Skeletal muscle tissue (tissue), 4 donors: Measurements from ENCODE around the gene TEX13A. TPM values are rescaled to one million over a fixed set of nuclear protein-coding genes. Genes with fewer than 3 reads are reported as not detected.

Experiments used
- H3K27ac ChIP-seq: one replicate; pipeline ENCODE4 v1.7.0; 2013; ENCODE audit warnings: mild to moderate bottlenecking, low read depth, low read length, inconsistent platforms
- H3K27me3 ChIP-seq, 3 donors: one replicate each; pipeline ENCODE4 v1.7.0; 2013; ENCODE audit warnings: low read length in 3 of 3; ENCODE audit not compliant: control insufficient read depth in 3 of 3, insufficient read depth in 3 of 3
- H3K36me3 ChIP-seq, 3 donors: one replicate each; pipeline ENCODE4 v1.7.0; 2013; ENCODE audit warnings: low read length in 3 of 3; ENCODE audit not compliant: control insufficient read depth in 3 of 3, insufficient read depth in 3 of 3
- H3K4me1 ChIP-seq, 3 donors: one replicate each; pipeline ENCODE4 v1.7.0; 2013; ENCODE audit warnings: low read length in 3 of 3, mild to moderate bottlenecking in 3 of 3; ENCODE audit not compliant: control insufficient read depth in 3 of 3, insufficient read depth in 3 of 3
- H3K4me3 ChIP-seq, 3 donors: one replicate each; pipeline ENCODE4 v1.7.0; 2013; ENCODE audit warnings: low read length in 3 of 3
- H3K9ac ChIP-seq, 3 donors: one replicate each; pipeline ENCODE4 v1.7.0; 2013; ENCODE audit warnings: low read length in 3 of 3, mild to moderate bottlenecking in 3 of 3, moderate library complexity in 2 of 3, low read depth in 1 of 3
- H3K9me3 ChIP-seq, 3 donors: one replicate each; pipeline ENCODE4 v1.7.0; 2013; ENCODE audit warnings: low read length in 3 of 3; ENCODE audit not compliant: control insufficient read depth in 3 of 3
- total RNA-seq: library from RNA; depleted of rRNA; stranded (reverse); fragments of >200 nt; gene quantifications from one replicate; pipeline ENCODE4 v1.2.3, GENCODE V29; 2014
- donor health status: Osteomylitis.

Gene TEX13A
- total RNA-seq, 1 donor from 2014 or later: not detected

DNA sequence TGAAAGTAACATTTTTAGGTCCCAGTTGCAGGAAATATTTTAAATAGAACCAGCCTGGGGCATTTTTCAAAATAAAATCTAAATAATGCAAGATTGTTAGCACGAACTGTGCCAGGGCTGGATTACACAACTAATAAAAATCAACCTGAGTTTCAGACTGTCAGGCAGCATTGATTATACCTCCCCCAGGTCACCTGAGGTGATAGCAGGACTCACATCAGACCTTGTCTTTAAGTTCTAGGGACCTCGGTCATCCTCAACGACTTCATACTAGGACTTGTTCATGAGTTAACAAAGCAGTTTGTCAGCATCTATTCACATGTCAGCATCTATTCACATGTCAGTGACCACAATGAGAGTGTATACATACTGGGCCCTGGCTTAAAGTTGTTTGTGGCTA lies 8.7 kb upstream of the TEX13A start:
- H3K36me3 ChIP-seq: no peaks in the 10 kb centered on the region
- no peaks in the 10 kb centered on the region for H3K27me3 ChIP-seq
- H3K9me3 ChIP-seq: no peaks in the 10 kb centered on the region
- H3K4me3 ChIP-seq: no peak overlapping the region
- no peak overlapping the region for H3K9ac ChIP-seq
- no peak overlapping the region for H3K27ac ChIP-seq
- H3K4me1 ChIP-seq: no peaks in the 10 kb centered on the region

DNA sequence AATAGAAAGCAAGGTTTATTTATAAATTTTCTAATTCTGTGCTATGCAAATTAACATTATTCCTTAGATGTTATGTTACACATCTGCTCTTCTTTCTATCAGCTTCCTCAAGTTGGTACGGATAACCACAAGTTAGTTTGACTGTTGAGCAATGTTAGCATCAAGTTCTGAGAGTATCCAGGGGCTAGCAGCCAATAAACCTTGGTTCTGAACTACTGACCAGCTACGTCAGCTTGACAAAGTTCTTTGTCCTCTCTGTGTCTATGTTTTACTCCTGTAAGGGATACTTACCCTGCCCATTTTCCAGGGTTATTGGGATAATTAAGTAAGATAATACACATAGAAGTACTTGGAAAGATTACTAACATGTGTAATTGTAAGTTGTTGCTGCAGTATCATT lies 8.1 kb upstream of the TEX13A start:
- Histone ChIP-seq H3K36me3 (no peaks in the 10 kb centered on the region), H3K9ac (no peak overlapping the region), H3K4me1 (no peaks in the 10 kb centered on the region), H3K27ac (no peak overlapping the region), H3K27me3 (no peaks in the 10 kb centered on the region), H3K4me3 (no peak overlapping the region), H3K9me3 (no peaks in the 10 kb centered on the region)

DNA sequence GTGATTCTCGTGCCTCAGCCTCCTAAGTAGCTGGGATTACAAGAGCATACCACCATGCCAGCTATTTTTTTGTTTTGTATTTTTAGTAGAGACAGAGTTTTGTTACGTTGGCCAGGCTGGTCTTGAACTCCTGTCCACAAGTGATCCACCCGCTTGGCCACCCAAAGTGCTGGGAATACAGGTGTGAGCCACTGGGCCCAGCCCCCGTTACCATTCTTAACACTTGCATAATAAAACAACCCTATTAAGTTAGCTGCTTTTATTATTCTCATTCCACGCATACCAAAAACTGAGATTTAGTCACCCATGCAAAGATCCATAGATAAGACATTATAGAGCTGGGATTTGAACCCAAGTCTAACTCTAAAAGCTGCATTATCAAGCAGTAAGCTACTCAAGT lies 6.0 kb upstream of the TEX13A start:
- H3K36me3 ChIP-seq: no peaks in the 10 kb centered on the region
- no peaks in the 10 kb centered on the region for H3K27me3 ChIP-seq
- no peak overlapping the region for H3K27ac ChIP-seq
- no peaks in the 10 kb centered on the region for H3K4me1 ChIP-seq
- H3K9ac ChIP-seq: no peak overlapping the region
- H3K4me3 ChIP-seq: no peak overlapping the region
- no peaks in the 10 kb centered on the region for H3K9me3 ChIP-seq

DNA sequence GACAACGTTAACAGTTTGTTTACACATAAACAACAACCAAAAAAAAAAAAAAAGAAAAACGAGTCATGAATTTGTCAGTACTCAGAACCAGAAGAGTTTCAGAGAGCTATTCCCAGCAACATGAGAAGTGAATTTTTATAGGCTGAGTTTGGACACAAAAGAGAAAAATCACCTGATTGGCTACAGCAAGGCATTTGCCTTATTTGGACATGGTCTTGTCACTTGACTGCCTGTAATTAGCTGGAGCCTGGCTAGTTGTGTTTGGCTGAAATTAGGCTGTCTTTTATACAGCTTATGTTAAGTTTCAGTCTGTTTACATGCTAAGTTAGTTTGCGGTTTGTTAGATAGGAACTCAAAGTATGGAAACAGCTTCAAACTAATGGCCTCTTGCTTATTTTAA lies 880 bp upstream of the TEX13A start:
- Histone ChIP-seq H3K27ac (no peak overlapping the region), H3K27me3 (no peaks in the 10 kb centered on the region), H3K4me3 (no peak overlapping the region), H3K4me1 (no peaks in the 10 kb centered on the region), H3K36me3 (no peaks in the 10 kb centered on the region), H3K9me3 (no peaks in the 10 kb centered on the region), H3K9ac (no peak overlapping the region)

DNA sequence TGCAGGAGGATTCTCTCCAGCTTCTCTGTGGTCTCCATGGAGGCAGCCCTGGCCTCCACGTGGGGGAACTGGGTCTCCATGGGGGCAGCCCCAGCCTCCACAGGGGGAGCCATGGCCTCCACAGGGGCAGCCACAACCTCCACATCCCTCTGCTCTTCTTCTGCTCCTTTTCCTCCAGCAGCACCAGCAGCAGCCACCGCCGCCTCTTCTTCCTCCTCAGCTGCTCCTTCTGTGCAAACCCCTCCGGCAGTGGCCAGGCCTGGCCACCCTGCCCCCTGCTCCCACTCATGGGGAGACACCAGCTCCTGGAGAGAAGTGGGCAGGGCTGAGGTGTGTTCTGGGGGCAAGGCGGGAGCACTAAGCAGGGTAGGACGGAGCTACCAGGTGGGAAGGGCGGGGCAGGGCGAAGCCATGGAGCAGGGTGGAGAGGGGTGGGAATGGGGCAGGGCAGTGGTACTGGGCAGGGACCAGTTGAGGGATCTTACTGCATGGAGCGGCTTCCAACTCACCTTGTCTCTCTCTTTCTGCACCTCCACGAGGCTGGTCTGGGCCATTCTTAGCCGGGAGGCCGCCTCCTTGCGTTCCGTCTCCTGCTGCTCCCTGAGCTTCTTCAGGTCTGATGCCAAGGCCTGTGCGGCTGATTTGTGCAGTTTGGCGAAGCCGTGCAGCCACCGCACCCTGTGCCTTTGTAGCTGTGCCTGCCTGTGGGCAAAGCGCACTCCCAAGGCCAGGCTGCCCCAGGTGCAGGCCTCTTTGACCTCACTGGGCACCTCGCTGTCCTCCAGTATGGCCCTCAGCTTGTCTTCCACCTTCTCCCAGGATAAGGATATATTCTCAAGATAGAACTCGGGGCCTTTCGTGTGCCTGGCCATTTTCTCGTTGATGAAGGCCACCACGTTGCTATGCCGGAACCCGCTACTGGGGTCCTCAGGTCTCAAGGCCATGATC lies 766 bp downstream of the TEX13A start:
- Histone ChIP-seq H3K9me3 (no peaks in the 10 kb centered on the region), H3K9ac (no peak overlapping the region), H3K4me1 (no peaks in the 10 kb centered on the region), H3K27ac (no peak overlapping the region), H3K36me3 (no peaks in the 10 kb centered on the region), H3K27me3 (no peaks in the 10 kb centered on the region), H3K4me3 (no peak overlapping the region)

DNA sequence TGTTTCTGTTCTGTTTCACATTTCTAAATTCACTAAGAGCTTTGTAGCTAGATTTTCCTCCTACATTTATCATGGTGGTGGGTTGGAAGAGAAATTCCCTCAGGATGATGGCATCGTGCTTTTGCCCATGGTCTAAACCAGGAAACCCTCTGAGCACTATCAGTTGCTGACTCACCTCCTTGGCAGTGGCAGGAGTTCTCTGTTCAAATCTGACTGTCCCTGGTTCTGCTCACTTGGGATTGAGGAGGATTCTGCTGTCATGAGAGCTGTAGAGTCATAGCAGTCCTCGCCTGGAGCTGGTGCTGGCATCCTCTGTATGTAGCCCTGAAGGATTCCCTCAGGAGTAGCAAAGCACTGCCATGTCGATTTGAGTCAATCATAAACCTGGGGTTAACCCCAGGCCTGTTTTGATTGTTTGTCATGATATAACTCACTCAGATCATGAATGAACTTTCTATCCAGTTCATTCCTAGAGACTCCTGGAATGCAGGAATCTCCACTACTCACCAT lies 9.4 kb downstream of the TEX13A start:
- Histone ChIP-seq H3K27me3 (peaks cover 0 to 7% (median 0%) of the 10 kb centered on the region in 3 donors), H3K4me3 (no peak overlapping the region), H3K4me1 (no peaks in the 10 kb centered on the region)

DNA sequence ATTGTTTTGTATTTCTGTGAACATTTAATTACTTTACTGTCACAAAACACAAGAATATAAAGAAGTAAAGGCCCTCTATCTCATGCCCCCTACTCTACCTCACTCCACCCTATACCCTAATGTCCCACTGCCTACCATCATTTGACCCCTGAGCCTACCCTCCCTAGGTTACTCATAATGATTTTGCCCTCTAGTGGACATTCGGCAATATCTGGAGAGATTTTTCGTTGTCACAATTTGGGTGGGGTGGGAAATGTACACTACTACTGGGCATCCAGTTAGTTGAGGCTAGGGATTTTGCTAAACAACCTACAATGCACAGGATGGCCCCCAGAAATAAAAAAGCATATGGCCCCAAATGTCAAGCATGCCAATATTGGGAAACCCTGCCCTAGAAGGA lies 10.2 kb downstream of the TEX13A start:
- H3K27me3 ChIP-seq: peaks cover 0 to 7% (median 0%) of the 10 kb centered on the region in 3 donors
- no peak overlapping the region for H3K27ac ChIP-seq
- H3K36me3 ChIP-seq: no peaks in the 10 kb centered on the region
- no peak overlapping the region for H3K4me3 ChIP-seq
- no peak overlapping the region for H3K9ac ChIP-seq
- no peaks in the 10 kb centered on the region for H3K9me3 ChIP-seq
- H3K4me1 ChIP-seq: no peaks in the 10 kb centered on the region

More for the DNA sequence above, 9.4 kb downstream of the TEX13A start:
- H3K27ac ChIP-seq: no peak overlapping the region
- no peaks in the 10 kb centered on the region for H3K9me3 ChIP-seq
- no peak overlapping the region for H3K9ac ChIP-seq
- H3K36me3 ChIP-seq: no peaks in the 10 kb centered on the region

DNA sequence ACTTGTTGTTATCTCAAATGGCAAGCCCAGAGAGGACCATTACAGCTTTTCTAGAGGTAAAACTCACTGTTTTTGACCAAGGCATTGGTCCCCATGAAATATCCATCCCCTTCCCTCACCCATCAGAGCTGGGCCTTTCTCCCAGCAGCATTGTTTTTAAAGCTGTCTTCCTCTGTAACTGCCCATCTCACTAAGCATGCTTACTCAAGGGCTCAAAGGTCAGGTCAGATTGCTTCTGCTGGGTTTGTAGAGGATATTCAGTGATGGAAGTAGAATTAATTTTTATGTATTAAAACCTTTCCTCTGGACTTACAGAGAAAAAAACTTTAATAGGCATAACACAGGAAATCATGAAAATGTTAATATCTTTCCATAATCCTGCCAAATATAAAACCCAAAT lies 11.1 kb downstream of the TEX13A start:
- H3K9ac ChIP-seq: no peak overlapping the region
- H3K27ac ChIP-seq: no peak overlapping the region
- no peaks in the 10 kb centered on the region for H3K36me3 ChIP-seq
- H3K27me3 ChIP-seq: peaks cover 0 to 7% (median 0%) of the 10 kb centered on the region in 3 donors
- no peaks in the 10 kb centered on the region for H3K9me3 ChIP-seq
- H3K4me1 ChIP-seq: no peaks in the 10 kb centered on the region
- no peak overlapping the region for H3K4me3 ChIP-seq

DNA sequence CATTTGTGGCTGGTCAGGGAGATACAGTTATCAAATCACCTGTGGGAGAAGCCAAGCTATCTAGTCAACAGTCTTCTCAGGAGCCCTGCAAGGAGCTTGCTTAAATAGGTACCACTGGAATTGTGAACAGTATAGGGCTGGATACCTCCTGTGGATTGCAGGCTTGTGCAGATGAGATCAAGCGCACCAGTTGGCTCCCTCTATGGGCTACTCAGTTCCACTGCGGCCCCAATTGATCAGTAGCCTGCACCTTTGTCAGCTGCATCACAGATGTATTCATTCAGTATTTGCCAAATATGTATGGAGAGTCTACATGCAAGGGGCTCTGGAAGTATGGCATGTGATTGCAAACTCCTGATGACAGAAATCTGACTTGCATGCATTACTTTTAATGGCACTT lies 28.6 kb downstream of the TEX13A start:
- no peaks in the 10 kb centered on the region for H3K36me3 ChIP-seq
- no peaks in the 10 kb centered on the region for H3K9me3 ChIP-seq
- H3K27ac ChIP-seq: no peak overlapping the region
- H3K4me1 ChIP-seq: no peaks in the 10 kb centered on the region
- H3K27me3 ChIP-seq: peaks cover 0 to 4% (median 0%) of the 10 kb centered on the region in 3 donors
- no peak overlapping the region for H3K4me3 ChIP-seq
- H3K9ac ChIP-seq: no peak overlapping the region

DNA sequence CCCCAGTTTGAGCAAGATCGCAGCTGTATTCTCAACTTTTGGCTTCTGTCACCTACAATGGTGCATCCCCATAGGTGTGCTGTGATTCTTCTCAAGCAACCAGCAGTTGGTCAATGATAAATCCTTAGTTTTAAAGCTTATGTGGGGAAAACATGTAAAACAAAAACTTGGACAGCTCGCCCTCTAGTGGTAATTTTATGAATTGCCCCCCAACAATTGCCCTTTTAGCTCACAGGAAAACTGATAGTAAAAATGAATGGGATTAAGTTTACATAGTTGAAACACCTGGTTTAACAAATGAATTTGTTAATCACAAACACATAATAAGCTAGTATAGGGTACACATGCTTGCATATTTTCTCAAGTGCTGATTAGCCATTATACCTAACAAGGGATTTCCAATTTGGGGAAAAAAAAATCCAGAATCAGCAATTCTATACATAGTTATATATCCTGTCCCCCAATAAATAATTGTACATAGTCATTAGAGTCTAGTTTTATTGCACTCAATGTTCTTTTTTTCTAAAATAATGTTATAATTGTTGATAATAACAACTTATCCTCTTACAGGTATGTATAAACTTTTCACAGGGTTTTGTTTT lies 30.1 kb downstream of the TEX13A start:
- Histone ChIP-seq H3K27me3 (peaks cover 0 to 4% (median 0%) of the 10 kb centered on the region in 3 donors), H3K4me3 (no peak overlapping the region), H3K36me3 (no peaks in the 10 kb centered on the region), H3K4me1 (no peaks in the 10 kb centered on the region), H3K9me3 (no peaks in the 10 kb centered on the region), H3K9ac (no peak overlapping the region), H3K27ac (no peak overlapping the region)
